ENCODE data around the gene KIRREL3.

KIRREL3 gene

GRCh38 chr11:126585774-126586491 is 414.6 kb downstream of the KIRREL3 start:
- Histone ChIP-seq H3K9me3 (ENCODE audit: control insufficient read depth in 1 of 2, low read length in 2 of 2) (no peaks in the 10 kb centered on the region), H3K4me3 (ENCODE audit: low read depth in 1 of 2, low read length in 2 of 2) (no peak overlapping the region), H3K27ac (ENCODE audit: low read depth, low read length) (no peak overlapping the region), H3K27me3 (ENCODE audit: control insufficient read depth in 1 of 2, insufficient read depth in 2 of 2, low read length in 2 of 2) (peaks cover 0 to 3% of the 10 kb centered on the region in 2 donors), H3K9ac (ENCODE audit: low read depth in 1 of 2, low read length in 2 of 2) (no peak overlapping the region), H3K36me3 (ENCODE audit: control insufficient read depth in 1 of 2, insufficient read depth in 2 of 2, low read length in 2 of 2) (no peaks in the 10 kb centered on the region), H3K4me1 (ENCODE audit: control insufficient read depth in 1 of 2, insufficient read depth in 2 of 2, low read length in 2 of 2) (no peaks in the 10 kb centered on the region)

GRCh38 chr11:126585388-126585773 is 415.2 kb downstream of the KIRREL3 start:
- Histone ChIP-seq H3K27ac (ENCODE audit: low read depth, low read length) (no peak overlapping the region), H3K9ac (ENCODE audit: low read depth in 1 of 2, low read length in 2 of 2) (no peak overlapping the region), H3K9me3 (ENCODE audit: control insufficient read depth in 1 of 2, low read length in 2 of 2) (no peaks in the 10 kb centered on the region), H3K36me3 (ENCODE audit: control insufficient read depth in 1 of 2, insufficient read depth in 2 of 2, low read length in 2 of 2) (no peaks in the 10 kb centered on the region), H3K27me3 (ENCODE audit: control insufficient read depth in 1 of 2, insufficient read depth in 2 of 2, low read length in 2 of 2) (peaks cover 0 to 3% of the 10 kb centered on the region in 2 donors), H3K4me1 (ENCODE audit: control insufficient read depth in 1 of 2, insufficient read depth in 2 of 2, low read length in 2 of 2) (no peaks in the 10 kb centered on the region), H3K4me3 (ENCODE audit: low read depth in 1 of 2, low read length in 2 of 2) (no peak overlapping the region)

- Histone ChIP-seq H3K4me1 (ENCODE audit: control insufficient read depth in 1 of 2, insufficient read depth in 2 of 2, low read length in 2 of 2) (no peaks in the 10 kb centered on the region), H3K36me3 (ENCODE audit: control insufficient read depth in 1 of 2, insufficient read depth in 2 of 2, low read length in 2 of 2) (no peaks in the 10 kb centered on the region), H3K27ac (ENCODE audit: low read depth, low read length) (no peak overlapping the region), H3K9me3 (ENCODE audit: control insufficient read depth in 1 of 2, low read length in 2 of 2) (no peaks in the 10 kb centered on the region), H3K4me3 (ENCODE audit: low read depth in 1 of 2, low read length in 2 of 2) (no peak overlapping the region), H3K9ac (ENCODE audit: low read depth in 1 of 2, low read length in 2 of 2) (no peak overlapping the region), H3K27me3 (ENCODE audit: control insufficient read depth in 1 of 2, insufficient read depth in 2 of 2, low read length in 2 of 2) (peaks cover 0 to 3% of the 10 kb centered on the region in 2 donors)
Measured at GRCh38 chr11:126583594-126584427, 416.8 kb downstream of the KIRREL3 start.

- no peak overlapping the region for H3K4me3 ChIP-seq (ENCODE audit: low read depth in 1 of 2, low read length in 2 of 2)
- no peaks in the 10 kb centered on the region for H3K9me3 ChIP-seq (ENCODE audit: control insufficient read depth in 1 of 2, low read length in 2 of 2)
- peaks cover 0 to 3% of the 10 kb centered on the region in 2 donors for H3K27me3 ChIP-seq (ENCODE audit: control insufficient read depth in 1 of 2, insufficient read depth in 2 of 2, low read length in 2 of 2)
- no peaks in the 10 kb centered on the region for H3K4me1 ChIP-seq (ENCODE audit: control insufficient read depth in 1 of 2, insufficient read depth in 2 of 2, low read length in 2 of 2)
- no peak overlapping the region for H3K9ac ChIP-seq (ENCODE audit: low read depth in 1 of 2, low read length in 2 of 2)
- no peaks in the 10 kb centered on the region for H3K36me3 ChIP-seq (ENCODE audit: control insufficient read depth in 1 of 2, insufficient read depth in 2 of 2, low read length in 2 of 2)
- H3K27ac ChIP-seq (ENCODE audit: low read depth, low read length) = no peak overlapping the region
Measured at GRCh38 chr11:126583101-126583500, 417.5 kb downstream of the KIRREL3 start.

GRCh38 chr11:126581871-126582648 is 418.5 kb downstream of the KIRREL3 start:
- Histone ChIP-seq H3K36me3 (ENCODE audit: control insufficient read depth in 1 of 2, insufficient read depth in 2 of 2, low read length in 2 of 2) (no peaks in the 10 kb centered on the region), H3K27ac (ENCODE audit: low read depth, low read length) (no peak overlapping the region), H3K4me1 (ENCODE audit: control insufficient read depth in 1 of 2, insufficient read depth in 2 of 2, low read length in 2 of 2) (no peaks in the 10 kb centered on the region), H3K9ac (ENCODE audit: low read depth in 1 of 2, low read length in 2 of 2) (no peak overlapping the region), H3K4me3 (ENCODE audit: low read depth in 1 of 2, low read length in 2 of 2) (no peak overlapping the region), H3K9me3 (ENCODE audit: control insufficient read depth in 1 of 2, low read length in 2 of 2) (no peaks in the 10 kb centered on the region), H3K27me3 (ENCODE audit: control insufficient read depth in 1 of 2, insufficient read depth in 2 of 2, low read length in 2 of 2) (peaks cover 0 to 3% of the 10 kb centered on the region in 2 donors)

GRCh38 chr11:126578426-126578825 is 422.1 kb downstream of the KIRREL3 start:
- Histone ChIP-seq H3K4me3 (ENCODE audit: low read depth in 1 of 2, low read length in 2 of 2) (no peak overlapping the region), H3K9me3 (ENCODE audit: control insufficient read depth in 1 of 2, low read length in 2 of 2) (no peaks in the 10 kb centered on the region), H3K4me1 (ENCODE audit: control insufficient read depth in 1 of 2, insufficient read depth in 2 of 2, low read length in 2 of 2) (no peaks in the 10 kb centered on the region), H3K9ac (ENCODE audit: low read depth in 1 of 2, low read length in 2 of 2) (no peak overlapping the region), H3K27ac (ENCODE audit: low read depth, low read length) (no peak overlapping the region), H3K36me3 (ENCODE audit: control insufficient read depth in 1 of 2, insufficient read depth in 2 of 2, low read length in 2 of 2) (no peaks in the 10 kb centered on the region), H3K27me3 (ENCODE audit: control insufficient read depth in 1 of 2, insufficient read depth in 2 of 2, low read length in 2 of 2) (no peaks in the 10 kb centered on the region)

GRCh38 chr11:126578021-126578420 is 422.5 kb downstream of the KIRREL3 start:
- Histone ChIP-seq H3K27me3 (ENCODE audit: control insufficient read depth in 1 of 2, insufficient read depth in 2 of 2, low read length in 2 of 2) (no peaks in the 10 kb centered on the region), H3K36me3 (ENCODE audit: control insufficient read depth in 1 of 2, insufficient read depth in 2 of 2, low read length in 2 of 2) (no peaks in the 10 kb centered on the region), H3K9ac (ENCODE audit: low read depth in 1 of 2, low read length in 2 of 2) (no peak overlapping the region), H3K4me3 (ENCODE audit: low read depth in 1 of 2, low read length in 2 of 2) (no peak overlapping the region), H3K9me3 (ENCODE audit: control insufficient read depth in 1 of 2, low read length in 2 of 2) (no peaks in the 10 kb centered on the region), H3K4me1 (ENCODE audit: control insufficient read depth in 1 of 2, insufficient read depth in 2 of 2, low read length in 2 of 2) (no peaks in the 10 kb centered on the region), H3K27ac (ENCODE audit: low read depth, low read length) (no peak overlapping the region)

- no peak overlapping the region for H3K4me3 ChIP-seq (ENCODE audit: low read depth in 1 of 2, low read length in 2 of 2)
- H3K9ac ChIP-seq (ENCODE audit: low read depth in 1 of 2, low read length in 2 of 2) = no peak overlapping the region
- no peak overlapping the region for H3K27ac ChIP-seq (ENCODE audit: low read depth, low read length)
- peaks cover 2 to 3% of the 10 kb centered on the region in 2 donors for H3K27me3 ChIP-seq (ENCODE audit: control insufficient read depth in 1 of 2, insufficient read depth in 2 of 2, low read length in 2 of 2)
- no peaks in the 10 kb centered on the region for H3K9me3 ChIP-seq (ENCODE audit: control insufficient read depth in 1 of 2, low read length in 2 of 2)
- H3K36me3 ChIP-seq (ENCODE audit: control insufficient read depth in 1 of 2, insufficient read depth in 2 of 2, low read length in 2 of 2) = no peaks in the 10 kb centered on the region
- H3K4me1 ChIP-seq (ENCODE audit: control insufficient read depth in 1 of 2, insufficient read depth in 2 of 2, low read length in 2 of 2) = no peaks in the 10 kb centered on the region
Measured at GRCh38 chr11:126575849-126576248, 424.7 kb downstream of the KIRREL3 start.

- H3K4me3 ChIP-seq (ENCODE audit: low read depth in 1 of 2, low read length in 2 of 2) = no peak overlapping the region
- H3K4me1 ChIP-seq (ENCODE audit: control insufficient read depth in 1 of 2, insufficient read depth in 2 of 2, low read length in 2 of 2) = no peaks in the 10 kb centered on the region
- H3K27ac ChIP-seq (ENCODE audit: low read depth, low read length) = no peak overlapping the region
- H3K9ac ChIP-seq (ENCODE audit: low read depth in 1 of 2, low read length in 2 of 2) = no peak overlapping the region
- H3K36me3 ChIP-seq (ENCODE audit: control insufficient read depth in 1 of 2, insufficient read depth in 2 of 2, low read length in 2 of 2) = no peaks in the 10 kb centered on the region
- H3K9me3 ChIP-seq (ENCODE audit: control insufficient read depth in 1 of 2, low read length in 2 of 2) = no peaks in the 10 kb centered on the region
- peaks cover 3 to 6% of the 10 kb centered on the region in 2 donors for H3K27me3 ChIP-seq (ENCODE audit: control insufficient read depth in 1 of 2, insufficient read depth in 2 of 2, low read length in 2 of 2)
Measured at GRCh38 chr11:126573325-126573978, 427.1 kb downstream of the KIRREL3 start.
